ENCODE results near the gene SPAG16.

DNA sequence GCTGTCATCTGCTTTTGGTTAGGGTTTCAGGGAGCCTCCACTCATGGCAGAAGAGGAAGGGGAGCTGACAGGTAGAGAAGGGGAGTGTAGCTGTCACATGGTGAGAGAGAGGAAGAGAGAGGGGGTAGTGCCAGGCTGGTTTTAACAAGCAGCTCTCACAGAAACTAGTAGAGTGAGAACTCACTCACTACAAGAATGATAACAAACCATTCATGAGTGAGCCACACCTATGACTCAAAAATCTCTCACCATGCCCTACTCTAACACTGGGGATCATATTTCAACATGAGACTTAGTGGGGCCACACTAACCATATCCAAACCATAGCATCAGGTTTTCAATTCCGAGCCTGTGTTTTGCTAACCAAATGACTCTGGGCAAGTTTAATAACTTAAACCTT, 851.7 kb downstream of the SPAG16 start:
- TF ChIP-seq, protein P1, sequence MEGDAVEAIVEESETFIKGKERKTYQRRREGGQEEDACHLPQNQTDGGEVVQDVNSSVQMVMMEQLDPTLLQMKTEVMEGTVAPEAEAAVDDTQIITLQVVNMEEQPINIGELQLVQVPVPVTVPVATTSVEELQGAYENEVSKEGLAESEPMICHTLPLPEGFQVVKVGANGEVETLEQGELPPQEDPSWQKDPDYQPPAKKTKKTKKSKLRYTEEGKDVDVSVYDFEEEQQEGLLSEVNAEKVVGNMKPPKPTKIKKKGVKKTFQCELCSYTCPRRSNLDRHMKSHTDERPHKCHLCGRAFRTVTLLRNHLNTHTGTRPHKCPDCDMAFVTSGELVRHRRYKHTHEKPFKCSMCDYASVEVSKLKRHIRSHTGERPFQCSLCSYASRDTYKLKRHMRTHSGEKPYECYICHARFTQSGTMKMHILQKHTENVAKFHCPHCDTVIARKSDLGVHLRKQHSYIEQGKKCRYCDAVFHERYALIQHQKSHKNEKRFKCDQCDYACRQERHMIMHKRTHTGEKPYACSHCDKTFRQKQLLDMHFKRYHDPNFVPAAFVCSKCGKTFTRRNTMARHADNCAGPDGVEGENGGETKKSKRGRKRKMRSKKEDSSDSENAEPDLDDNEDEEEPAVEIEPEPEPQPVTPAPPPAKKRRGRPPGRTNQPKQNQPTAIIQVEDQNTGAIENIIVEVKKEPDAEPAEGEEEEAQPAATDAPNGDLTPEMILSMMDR (IDR thresholded peaks at IDR 0.05), result no peak
- TF ChIP-seq POLR2A (IDR thresholded peaks at IDR 0.05), result no peak
